GM18502 (cell line): ENCODE data around the gene PPP1R17.
A peak's percentile ranks its signal among the peaks of the same experiment; 100 is the strongest.

Experiments used
- ATAC-seq: cut with Tn5 transposase; IDR thresholded peaks from one replicate; pipeline ENCODE4 v1.9.1; 2021; ENCODE audit warnings: mild to moderate bottlenecking; ENCODE audit not compliant: unreplicated experiment, poor library complexity

Gene PPP1R17

DNA sequence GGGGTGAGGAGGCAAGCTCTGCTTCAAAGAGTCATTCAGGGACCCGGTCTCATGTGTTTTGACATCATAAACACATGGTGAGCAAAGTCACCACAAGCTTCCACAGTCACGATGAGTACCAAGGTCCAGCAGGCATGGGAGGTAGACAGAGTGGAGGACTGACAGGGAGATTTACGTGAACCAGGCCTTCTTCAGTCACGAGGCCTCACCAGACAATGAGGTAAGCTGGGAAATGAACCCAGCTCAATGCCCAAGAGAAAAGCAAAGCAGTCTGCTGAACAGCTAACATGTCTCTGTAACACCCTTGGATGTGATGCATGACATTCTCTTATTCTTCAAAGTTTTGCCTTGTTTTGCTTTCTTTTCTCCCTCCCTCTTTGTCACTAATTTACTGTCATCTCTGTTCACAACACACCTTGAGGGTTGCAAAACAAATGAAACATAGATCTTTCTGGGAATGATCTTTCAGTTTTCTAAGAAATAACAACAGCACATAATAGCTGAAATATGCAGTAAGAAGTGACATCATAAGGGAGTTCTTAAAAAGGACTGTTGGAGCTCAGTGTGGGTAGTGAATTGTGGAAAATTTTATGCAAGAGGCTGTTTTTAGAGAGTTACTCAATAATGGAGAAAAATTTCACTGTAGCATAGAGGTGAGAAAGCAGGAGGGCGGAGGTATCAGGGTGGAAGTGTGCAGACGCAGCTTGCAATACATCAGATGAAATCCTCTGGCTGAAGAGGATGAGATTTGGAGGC, 9.0 kb downstream of the PPP1R17 start:
- no peak for ATAC-seq

DNA sequence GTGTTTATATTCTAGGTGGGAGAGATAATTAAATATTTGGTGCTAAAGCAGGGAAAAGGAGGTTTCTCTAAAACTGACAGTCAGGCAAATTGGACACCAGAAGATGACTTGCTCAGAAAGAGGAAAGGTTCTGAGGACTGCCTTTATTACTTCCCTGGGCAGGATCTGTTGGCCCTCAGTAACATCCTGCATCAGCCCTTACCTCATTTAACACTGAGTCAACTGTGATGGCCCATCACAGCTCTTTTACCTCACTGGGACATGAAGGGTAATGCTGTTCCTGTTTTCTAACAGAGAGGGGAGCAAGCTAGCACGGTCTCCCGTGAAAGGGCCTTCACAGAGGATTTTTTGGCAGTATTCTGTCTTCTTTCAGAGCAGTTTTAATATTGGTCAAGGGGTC, 12.0 kb downstream of the PPP1R17 start:
- ATAC-seq = no peak

DNA sequence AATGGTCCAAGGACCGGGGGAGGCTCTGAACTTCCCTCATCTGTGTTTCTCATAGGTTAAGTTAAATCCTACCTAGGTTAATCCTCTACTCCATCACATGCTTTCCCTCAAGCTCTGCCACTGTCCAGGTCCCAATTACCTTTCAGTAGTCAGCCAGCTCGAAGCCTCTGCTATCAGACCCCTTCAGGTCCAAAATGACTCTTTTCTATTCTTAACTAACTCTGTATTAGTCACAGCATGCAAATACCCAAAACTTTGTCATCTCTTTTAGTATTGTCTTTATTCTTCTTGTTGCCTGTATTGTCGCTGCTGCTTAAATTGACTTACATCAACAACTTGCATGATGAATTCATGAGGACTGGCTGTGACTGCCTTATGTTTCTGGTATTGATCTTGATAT, 15.3 kb downstream of the PPP1R17 start:
- ATAC-seq = no peak

DNA sequence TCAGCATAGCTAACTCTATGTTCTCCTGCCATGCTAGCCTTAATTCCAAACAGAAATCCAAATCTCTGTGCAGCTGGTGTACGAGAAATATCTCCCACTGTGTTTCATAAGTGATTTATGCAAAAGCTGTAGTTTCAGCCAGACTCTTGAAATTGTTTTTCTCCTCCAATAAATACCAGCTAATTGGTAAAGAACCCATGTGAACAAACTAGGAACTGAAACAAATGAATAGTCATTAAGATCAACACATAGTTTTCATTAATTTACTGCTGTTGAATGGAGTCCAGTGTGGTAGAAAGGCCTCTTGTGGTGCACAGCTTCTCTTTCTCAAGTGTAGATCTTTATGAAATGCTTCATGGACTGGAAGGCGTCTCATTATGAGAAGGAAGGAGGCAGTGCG, 18.4 kb downstream of the PPP1R17 start:
- ATAC-seq = peak; percentile 61

DNA sequence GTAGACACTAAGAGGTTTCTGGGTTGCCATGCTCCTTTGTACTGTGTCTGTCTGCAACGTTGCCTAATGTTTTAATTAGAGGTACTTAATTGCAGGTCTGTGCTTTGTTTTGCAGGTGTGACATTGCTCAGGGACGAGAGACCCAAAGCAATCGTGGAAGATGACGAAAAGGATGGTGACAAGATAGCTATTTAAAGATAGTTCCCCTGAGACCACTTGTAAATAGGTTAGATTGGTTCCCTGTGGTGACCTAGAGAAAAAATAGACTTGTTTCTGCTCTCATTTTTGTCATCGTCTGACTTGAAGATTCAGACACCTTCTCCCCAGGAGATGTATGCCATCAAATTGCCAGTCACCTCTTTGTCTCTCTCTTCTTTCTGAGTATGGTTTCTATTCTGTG, 20.1 kb downstream of the PPP1R17 start:
- ATAC-seq = peak; percentile 41

DNA sequence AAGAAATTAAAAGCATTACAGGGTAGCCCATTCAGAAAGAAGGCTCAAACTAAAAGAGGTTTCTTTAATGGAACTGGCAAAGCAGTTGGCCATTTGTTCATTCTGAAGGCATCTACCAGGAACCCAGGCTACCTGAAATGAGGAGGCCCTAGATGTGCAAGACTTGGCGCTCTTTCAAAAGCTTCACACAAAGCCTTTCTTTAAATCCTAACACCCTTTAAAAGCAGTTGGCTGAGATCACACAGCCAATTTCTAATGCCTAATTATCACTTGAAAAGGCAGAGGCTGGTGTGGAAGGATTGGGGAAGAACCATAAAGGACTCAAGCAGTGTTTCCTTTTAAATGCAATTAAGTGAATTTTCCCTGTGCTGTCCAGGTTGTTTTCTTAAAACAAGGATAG, 23.2 kb downstream of the PPP1R17 start:
- ATAC-seq = no peak

DNA sequence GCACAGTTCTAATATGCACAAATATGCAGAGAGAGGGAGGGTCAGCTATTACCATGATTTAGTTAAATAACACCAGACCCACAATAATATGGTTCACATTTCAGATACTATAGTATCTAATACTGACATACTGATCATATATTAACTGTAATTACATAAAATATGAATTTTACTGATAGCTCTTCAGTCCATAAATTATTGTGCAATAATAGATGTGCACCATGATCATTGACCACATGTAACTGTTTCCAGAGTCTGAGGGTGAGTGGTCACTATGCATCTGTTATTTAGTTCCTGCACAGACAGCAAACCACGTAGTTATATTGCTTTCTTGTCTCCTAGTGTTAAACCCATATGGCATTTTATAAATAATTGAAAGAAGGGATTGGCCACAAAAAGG, 29.3 kb downstream of the PPP1R17 start:
- ATAC-seq = no peak

DNA sequence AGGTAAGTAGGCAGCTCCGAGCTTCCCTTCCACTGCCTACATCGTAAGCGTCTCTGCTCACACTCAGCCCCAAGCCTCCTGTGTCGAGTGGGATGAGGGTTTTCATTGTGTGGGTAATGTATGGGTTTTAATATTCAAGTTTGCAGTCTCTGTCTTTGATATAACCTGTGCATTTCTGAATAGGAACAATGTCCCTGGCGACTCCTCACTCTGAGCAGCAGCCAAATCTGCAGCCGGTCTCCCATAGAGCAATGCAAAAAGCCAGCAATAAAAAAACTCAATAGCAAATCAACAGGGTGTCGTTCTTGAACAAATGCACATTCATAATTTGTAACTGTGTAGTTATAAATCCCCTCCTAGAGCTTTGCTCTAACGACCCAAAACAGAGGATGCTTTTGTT, 33.4 kb downstream of the PPP1R17 start:
- ATAC-seq = no peak

DNA sequence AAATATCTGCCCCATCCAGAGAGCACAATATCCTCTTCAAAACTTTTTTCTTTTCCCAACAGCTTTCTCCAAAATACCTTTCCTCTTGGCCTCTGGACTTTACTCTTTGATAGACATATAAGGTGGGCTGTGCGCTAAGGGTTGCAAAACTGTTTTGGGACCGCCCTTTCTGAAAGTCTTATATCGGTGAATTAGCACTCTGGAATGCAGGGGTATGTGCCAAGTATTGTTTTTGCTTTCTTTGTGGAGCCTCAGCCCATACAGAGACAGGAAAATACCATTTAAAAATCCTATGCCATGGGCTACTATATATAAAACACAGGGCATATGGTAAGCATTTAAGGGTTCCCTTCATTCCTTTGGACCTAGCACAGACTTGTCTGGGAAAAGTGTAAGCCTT, 37.7 kb downstream of the PPP1R17 start:
- no peak for ATAC-seq

DNA sequence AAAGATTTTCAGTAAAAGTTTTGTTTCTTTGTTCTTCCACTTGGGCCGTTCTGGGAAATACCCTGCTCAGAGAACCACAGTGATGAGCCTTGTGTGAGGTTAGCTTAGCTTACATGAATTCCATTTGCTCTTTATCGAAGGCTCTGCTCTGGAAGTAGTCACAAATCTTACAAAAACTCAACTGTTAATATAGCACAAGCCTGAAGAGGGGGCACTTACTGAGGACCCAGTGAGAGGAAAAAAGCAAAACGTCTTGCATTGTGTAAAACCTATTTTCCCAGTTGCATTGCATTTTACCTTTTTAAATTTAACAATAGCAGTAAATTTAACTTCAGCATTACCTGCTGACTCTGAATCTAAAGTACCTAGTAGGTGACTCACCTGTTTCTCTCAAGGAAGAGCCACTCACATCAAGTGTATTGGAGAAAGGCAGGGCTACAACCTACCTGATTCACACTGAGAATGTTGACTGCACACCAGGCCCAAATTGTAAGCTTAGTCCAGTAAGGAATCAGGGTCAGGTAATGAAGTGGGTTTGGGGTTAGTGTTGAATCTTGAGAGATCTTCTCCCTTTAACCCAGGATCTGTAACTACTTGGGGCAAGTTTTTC, 42.3 kb downstream of the PPP1R17 start:
- ATAC-seq = no peak

DNA sequence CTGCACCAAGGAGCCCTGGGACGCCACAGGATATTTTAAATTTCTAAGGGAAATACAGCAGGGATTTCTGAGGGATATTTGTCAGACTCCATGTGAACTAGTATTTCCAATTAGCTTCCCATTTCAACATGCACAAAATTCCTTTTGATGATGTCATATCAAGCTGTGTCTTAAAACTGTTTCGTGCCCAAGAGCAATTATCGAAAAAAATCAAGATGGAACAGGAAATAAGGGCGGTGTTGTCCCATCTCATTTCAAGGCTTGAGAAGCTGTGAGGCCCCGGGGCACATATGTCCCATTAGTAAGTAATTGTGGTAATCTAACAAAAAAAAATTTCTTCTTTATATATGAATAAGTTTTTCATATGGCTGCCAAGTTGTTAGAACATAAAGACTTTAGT, 47.4 kb downstream of the PPP1R17 start:
- ATAC-seq = no peak

DNA sequence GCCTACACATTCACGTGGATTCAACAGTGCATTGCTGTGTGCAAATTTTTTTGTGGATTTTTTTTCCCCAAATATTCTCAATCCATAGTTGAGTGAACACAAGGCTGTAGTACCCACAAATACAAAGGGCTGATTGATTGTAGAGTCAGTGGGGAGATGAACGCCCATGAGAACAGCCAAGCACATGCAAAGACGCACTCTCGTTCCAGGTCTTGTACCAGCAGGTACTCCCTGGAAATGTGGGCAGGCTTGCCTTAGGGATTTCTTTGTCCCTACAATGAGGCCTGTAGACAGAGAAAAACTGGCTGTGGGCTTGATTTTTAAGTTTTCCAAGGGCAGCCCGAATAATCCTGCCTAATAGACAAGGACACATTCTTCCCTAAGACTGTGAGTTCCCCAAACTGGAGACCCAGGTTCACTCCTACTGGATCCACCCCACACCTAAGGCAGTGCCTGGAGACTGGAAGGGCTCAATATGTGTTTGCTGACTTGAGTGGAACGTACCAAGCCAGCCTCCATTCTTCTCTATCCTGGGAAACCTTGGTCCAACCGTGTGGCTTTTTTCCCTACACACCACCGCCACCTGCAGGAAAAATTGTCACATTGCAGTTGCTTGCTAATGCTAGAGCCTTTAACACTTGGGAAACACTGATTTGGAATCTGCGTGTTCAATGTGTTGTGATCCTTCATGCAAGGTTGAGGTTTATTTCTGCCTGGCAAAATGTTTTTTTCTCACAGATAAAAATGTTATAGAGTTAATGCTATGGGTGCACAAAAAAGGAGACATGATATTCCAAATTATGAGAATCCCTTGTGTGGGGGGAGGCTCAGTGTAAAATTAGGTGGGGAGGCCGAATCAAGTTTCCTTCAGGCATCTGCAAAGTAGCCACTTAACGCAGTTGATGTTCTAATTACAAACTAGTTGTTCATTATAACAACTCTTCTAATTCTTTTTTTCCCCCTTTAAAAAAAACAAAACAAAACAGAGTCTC, 49.3 kb downstream of the PPP1R17 start:
- ATAC-seq = peak; percentile 58

DNA sequence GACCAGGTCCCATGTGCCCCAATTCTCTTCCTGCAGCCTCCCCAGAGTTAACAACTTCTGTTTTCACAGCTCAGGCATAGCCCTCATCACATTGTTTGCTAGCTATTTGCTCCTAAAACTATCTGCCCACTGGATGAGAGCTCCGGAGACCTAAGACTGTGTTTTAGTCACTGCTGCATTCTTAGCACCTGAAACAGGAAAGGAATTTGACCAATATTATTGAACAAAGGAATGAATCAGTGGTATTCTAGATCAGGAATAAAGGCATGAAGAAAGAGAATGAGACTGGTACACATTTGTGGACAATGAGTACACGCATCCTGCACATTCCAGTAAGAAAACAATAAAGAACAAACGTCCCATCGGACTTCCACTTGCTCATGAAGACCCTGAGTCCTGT, 54.8 kb downstream of the PPP1R17 start:
- ATAC-seq = no peak

DNA sequence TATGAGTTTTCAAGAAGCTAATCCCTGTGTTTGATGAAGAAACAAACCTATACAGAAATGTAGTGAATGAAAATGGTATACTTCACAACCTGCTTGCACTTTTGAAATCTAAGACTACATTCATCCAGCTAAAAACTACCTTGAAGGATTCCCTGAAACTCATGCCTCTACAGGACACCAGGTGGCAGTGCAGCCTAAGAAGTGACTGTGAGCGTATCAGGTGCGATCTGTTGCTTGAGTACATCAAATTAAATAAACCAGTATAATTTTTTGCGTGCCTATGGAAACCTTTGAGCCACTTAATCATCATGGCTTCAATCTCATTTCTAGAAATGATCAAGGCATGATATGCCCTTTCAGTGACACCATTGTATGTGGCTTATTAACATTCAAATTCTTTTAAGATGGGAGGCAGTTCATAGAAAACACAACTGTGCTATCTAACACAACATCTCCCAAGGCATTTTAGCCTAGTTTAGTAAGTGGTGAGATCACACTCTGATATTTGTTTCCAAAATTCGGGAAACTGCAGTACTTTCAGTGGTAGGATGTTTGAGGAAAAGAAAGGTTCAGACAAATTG, 57.4 kb downstream of the PPP1R17 start:
- ATAC-seq = peak; percentile 87

DNA sequence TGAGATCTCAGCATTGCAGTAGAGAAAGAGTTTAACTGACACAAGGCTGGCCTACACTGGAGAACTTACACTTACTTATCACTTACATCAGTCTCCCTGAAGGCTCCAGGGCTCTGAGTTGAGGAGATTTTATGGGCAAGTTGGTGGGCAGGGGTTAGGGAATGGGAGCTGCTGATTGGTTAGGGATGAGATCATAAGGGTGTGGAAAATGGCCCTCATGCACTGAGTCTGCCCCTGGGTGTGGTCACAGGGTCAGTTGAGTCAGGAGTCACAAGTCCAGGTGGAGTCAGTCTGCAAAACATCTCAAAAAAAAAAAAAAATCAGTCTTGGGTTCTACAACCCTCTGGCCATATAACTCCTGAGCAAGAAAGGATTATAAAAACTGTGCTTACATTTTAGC, 60.5 kb downstream of the PPP1R17 start:
- no peak for ATAC-seq

DNA sequence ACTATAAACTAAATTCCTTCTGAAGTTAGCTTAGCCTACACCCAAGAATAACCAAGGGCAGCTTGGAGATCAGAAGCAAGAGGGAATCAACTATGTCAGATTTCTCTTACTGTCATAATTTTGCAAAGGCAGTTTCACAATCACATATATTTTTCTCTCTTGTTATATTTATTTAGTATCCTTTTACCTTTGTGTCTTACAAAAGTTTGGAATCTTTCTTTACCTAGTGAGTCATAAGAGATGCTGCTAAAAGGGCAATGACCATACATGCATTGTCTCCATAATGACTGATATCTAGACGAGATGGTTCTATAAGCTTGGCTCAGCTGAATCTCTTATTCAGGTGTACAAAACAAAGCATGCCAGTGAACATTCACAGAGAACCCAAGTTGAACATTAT, 61.1 kb downstream of the PPP1R17 start:
- no peak for ATAC-seq

DNA sequence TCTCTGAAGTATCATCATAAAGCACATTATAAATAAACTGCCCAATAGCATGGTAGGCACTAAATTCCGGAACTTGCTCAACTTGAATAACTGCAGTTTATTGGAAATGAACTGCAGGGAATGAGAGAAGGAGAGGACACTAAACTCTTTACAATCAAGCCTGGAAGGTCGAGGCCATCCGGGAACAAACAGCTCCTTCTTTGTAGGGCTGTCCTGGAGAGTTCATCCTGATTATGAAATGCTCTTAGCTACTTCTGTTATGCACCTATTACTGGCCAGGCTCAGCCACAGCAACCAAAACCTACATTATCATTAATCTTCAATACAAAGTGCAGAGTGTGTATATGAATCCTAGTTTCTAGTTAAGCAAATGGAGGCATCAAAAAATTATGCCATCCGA, 64.7 kb downstream of the PPP1R17 start:
- no peak for ATAC-seq
